SIG-M5 (cell line): ENCODE data around the gene HAUS6.
"Not testable (repeated sequence)": the region's sequence is repeated elsewhere in the genome, so short reads cannot be mapped to it uniquely, and the experiment has no call there.

Experiments used
- DNase-seq: peaks from one replicate; lab custom pipeline; 2025; lab: John Stamatoyannopoulos, UW

HAUS6 gene

GRCh38 chr9:19117039-19117716 is 14.5 kb upstream of the HAUS6 start:
- no peak for DNase-seq

- no peak for DNase-seq
Measured at GRCh38 chr9:19116107-19116790, 13.5 kb upstream of the HAUS6 start.

GRCh38 chr9:19114680-19115270 is 12.1 kb upstream of the HAUS6 start:
- no peak for DNase-seq

GRCh38 chr9:19113964-19114679 is 11.4 kb upstream of the HAUS6 start:
- no peak for DNase-seq

GRCh38 chr9:19113064-19113611 is 10.4 kb upstream of the HAUS6 start:
- DNase-seq: not testable (repeated sequence)

GRCh38 chr9:19108038-19108437 is 5.3 kb upstream of the HAUS6 start:
- DNase-seq: no peak

- no peak for DNase-seq
Measured at GRCh38 chr9:19104515-19105282, 2.0 kb upstream of the HAUS6 start.

GRCh38 chr9:19102181-19102630 is 498 bp downstream of the HAUS6 start:
- DNase-seq: no peak

- no peak for DNase-seq
Measured at GRCh38 chr9:19101203-19101602, 1.5 kb downstream of the HAUS6 start.

GRCh38 chr9:19097431-19097830 is 5.3 kb downstream of the HAUS6 start:
- DNase-seq: not testable (repeated sequence)

- no peak for DNase-seq
Measured at GRCh38 chr9:19087106-19088000, 15.4 kb downstream of the HAUS6 start.

GRCh38 chr9:19085295-19085694 is 17.4 kb downstream of the HAUS6 start:
- DNase-seq: no peak

- DNase-seq: no peak
Measured at GRCh38 chr9:19074836-19075235, 27.9 kb downstream of the HAUS6 start.

GRCh38 chr9:19074229-19074628 is 28.5 kb downstream of the HAUS6 start:
- DNase-seq: no peak

- DNase-seq: no peak
Measured at GRCh38 chr9:19057033-19057432, 45.7 kb downstream of the HAUS6 start.

- DNase-seq: no peak
Measured at GRCh38 chr9:19050637-19051591, 51.8 kb downstream of the HAUS6 start.

GRCh38 chr9:19049917-19050636 is 52.6 kb downstream of the HAUS6 start:
- no peak for DNase-seq
